Kidney tubule cell (primary cell): Measurements from ENCODE around the gene EVL.
A peak's percentile ranks its signal among the peaks of the same experiment; 100 is the strongest.
"Not testable (repeated sequence)": the region's sequence is repeated elsewhere in the genome, so short reads cannot be mapped to it uniquely, and the experiment has no call there.

Experiments used
- DNase-seq: peaks from one replicate; pipeline ENCODE4 v3.0.0-alpha.2; 2018; ENCODE audit warnings: low spot score

Gene EVL

GRCh38 chr14:100147691-100148464 is 82.7 kb downstream of the EVL start:
- no peak for DNase-seq

GRCh38 chr14:100148837-100149731 is 83.9 kb downstream of the EVL start:
- DNase-seq: no peak

DNA sequence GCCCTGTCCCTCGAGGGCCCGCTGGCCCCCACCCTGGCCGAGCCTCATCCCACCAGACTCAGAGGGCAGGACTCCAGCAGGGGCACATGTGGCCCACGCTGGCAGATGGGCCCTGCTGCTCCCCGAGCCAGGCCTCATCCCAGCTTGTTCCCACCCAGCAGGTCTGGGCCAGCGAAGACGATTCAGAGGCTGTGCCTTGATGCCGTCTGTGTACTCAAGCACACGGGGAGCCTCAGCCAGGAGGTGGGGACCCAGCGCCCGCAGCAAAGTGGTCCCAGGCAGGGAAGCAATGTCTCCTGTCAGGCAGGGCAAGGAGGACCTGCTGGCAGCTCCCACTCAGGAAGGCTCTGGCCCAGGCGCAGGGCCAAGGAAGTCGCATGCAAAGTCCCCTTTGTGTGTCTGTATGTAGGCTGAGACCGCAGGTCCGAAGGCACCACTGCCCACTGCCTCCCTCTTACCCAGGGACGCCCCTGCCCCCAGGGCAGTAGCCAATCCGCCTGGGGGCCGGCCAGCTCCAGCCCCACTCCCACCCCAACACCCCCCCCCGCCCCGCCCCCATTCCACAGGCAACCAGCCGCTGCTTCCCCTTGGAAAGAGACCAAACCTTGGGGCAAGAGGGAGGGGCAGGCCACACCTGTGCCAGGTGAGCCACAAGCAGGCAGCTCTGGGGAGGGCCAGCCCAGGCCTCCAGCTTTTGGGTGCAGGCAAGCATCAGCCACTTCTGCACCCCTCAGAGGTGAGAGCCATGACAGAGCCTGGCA is 84.8 kb downstream of the EVL start:
- DNase-seq: no peak

DNA sequence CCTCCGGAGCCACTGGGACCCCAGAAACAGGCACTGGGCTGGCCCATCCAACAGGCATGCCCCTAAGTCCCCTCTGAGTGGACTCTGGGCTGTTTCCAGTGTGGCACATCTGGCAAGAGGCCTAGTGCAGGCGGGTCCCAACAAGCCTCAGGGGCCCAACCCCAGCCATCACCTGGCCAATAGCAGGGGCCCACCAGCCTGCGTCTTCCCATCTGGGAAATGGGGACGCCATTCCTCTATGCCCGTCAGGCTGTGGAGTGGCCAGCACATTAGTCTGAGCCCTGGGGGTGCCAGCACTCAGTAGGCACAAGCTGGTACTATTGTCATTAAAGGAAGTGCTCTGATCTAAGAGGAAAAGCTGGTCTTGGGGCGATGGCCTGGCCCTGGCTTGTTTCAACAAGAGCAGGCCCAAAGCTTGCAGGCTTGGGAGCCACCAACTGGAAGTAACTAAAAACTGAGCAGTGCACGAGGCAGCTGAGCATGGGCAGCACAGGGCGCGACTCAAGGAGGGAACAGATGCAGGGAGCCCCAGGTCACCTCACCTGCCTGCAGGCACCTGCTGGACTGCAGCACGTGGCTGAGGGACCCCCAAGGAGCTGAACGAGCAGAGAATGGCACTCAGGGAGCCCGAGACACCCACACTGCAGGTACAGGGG is 85.8 kb downstream of the EVL start:
- no peak for DNase-seq

- no peak for DNase-seq
Observed at GRCh38 chr14:100152091-100152490, 86.9 kb downstream of the EVL start.

GRCh38 chr14:100153560-100153959 is 88.3 kb downstream of the EVL start:
- DNase-seq: no peak

DNA sequence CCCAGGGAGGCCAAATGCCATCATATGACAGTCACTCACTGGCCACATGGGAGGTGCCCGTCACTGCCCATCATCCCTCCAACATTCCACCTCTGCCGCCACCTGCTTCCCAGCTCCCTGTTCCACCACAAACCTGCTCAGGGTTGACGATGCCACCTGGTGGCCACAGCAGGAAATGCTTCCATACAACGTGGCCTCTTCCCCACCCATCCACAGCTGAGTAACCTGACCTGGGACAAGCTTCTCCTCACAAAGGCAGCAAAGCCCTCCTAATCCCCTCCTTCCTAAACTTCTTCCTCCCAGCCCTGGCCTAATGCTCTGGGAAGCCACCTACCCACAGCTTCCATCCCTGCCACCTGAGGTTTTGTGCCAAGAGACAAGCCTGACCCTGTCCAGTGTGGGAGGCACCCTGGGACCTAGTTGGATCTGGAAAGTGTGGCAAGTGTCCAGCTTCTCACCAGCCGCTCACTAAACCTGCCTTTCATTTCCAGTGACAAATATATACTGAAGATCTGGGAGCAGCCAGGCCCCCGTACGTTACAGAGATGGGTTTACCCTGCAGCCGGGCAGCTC is 89.9 kb downstream of the EVL start:
- DNase-seq: peak; percentile 45

DNA sequence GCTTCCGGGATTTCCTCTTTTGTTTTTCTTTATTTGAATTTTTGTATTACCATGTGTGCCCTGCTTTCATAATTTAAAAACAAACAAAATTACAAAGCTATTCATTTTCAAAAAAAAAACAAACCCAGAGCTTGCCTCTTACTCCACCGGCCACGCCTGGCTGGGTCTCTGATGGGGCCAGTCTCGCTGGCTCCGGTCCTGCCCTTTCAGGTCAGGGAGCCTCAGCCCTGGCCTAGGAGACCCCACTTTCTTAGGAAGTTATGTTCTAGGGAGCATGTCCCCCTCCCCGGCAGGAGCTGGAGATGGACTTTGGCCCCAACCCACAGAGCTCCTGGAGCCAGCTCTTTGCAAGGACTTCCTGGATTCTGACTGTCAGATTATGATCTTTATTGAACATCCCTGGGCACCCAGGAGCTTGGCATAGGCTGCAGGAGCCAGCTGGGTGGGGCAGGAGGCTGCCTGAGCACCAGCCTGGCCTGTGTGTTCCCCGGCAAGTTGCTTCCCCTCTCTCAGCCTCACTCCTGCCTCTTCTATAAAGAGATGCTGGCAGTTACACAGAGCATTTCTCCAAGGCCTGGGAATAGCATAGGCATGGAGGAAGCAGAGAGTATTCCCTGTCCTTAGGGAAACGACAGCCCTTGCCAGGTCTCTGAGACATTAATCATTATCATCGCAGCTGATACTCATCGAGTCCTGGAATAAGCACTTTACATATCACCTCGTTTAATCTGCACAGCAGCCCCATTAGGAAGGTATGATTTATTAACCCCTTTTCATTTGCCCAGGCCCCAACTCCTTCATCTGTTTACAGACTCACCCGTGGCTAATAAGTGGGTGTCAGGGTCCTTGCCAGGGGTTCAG is 90.8 kb downstream of the EVL start:
- DNase-seq: peak; percentile 41

- no peak for DNase-seq
Observed at GRCh38 chr14:100156776-100157175, 91.6 kb downstream of the EVL start.

DNA sequence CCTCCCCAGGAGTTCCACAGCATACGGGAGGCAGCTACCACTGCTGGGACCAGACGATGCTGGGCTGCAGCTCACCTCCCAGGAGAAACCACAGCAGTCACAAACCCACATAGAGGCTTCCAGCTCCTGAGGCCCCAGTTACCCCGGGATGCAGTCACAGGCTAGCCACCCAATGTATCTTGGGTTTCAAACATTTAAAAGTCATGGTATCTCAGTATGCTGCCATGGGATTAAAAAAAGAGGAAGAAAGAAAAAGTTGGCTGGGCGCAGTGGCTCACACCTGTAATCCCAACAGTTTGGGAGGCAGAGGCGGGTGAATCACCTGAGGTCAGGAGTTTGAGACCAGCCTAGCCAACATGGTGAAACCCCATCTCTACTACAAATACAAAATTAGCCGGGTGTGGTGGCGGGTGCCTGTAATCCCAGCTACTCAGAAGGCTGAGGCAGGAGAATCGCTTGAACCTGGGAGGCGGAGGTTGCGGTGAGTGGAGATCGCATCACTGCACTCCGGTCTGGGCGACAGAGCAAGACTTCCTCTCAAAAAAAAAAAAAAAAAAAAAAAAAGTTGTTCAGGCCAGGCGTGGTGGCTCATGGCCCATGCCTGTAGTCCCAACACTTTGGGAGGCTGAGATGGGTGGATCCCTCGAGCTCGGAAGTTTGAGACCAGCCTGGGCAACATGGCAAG is 92.5 kb downstream of the EVL start:
- DNase-seq: not testable (repeated sequence)

DNA sequence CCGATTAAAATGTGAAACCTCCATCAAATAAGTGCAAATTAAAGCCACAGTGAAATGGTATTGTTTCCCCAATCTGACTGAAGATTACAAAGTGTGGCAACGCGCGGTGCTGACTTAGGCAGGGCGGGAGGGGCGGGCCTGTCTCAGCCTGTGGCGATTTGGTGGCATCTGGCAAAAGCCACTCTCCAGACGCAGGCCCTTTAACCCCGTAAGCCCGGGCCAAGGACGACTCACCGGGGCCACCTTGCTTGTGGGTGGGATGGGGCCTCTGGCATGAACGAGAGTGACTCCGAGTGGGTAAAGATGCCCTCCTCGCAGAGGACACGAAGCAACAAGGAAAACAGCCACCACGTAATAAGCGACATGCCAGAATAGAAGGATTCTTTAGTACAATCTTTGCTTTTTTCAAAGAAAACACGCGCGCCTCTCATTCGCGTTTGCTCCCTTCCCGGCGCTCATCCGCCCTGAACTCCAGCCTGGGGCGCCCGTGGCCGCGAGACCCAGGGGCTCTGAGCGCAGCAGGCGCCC is 93.4 kb downstream of the EVL start:
- no peak for DNase-seq

GRCh38 chr14:100159094-100159864 is 94.1 kb downstream of the EVL start, which contains the start of gene DEGS2:
Gene DEGS2, minus strand, starts transcription at chr14:100159645. Its CDS starts 58 bp downstream, at chr14:100159587.
- peak; percentile 29 for DNase-seq

DNA sequence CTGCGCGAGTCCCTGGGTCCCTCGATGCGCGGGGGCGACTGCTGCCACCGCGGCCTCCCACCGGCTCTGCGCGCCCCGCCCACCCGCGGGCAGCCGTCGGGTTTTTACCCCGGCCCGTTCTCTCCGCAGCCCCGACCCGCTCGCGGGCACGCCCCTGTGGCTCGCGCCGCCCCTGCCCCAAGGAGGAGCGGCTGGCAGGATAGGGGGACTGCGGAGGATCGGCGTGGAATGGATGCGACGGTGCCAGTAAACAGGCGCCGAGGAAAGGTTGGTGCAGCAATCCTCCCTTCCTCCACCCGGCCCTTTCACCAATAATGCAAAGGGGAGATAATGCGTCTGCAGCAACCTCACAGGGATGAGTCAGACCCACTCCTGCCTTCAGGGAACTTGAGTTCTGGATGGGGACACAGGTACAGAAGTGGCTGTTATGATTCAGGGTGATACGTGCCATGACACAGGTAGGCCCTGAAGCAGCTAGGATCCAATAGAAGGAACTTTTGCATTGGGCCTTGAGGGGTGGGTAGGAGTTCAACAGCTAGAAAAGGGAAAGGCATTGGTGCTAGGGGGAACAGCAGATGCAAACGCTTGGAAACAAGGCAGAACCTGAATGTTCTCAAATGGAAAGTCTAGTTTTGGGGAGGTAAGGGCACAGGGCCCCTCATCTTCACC is 94.8 kb downstream of the EVL start:
- DNase-seq: peak; percentile 31

- DNase-seq: no peak
Observed at GRCh38 chr14:100160534-100160916, 95.3 kb downstream of the EVL start.

DNA sequence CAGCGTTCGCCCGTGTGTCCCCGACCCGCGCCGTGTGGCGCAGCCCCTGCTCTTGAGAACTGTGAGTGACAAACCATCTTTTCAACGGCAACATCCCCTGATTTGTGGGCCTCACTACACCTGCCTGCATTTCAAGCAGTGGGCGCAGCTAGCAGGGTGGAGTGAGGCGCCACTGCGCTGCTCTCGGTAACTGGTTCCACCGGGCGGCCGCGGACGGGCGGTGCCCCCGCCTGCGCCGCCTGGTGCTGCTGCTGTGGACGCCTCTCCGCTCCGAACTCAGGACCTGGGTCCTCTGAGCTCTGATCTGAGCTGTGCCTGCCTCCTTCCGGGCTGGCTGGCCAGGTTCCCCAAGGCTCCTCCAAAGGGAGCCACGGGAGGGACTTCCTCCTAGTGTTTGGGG is 100.2 kb downstream of the EVL start:
- no peak for DNase-seq

GRCh38 chr14:100165831-100166440 is 100.7 kb downstream of the EVL start:
- DNase-seq: no peak

DNA sequence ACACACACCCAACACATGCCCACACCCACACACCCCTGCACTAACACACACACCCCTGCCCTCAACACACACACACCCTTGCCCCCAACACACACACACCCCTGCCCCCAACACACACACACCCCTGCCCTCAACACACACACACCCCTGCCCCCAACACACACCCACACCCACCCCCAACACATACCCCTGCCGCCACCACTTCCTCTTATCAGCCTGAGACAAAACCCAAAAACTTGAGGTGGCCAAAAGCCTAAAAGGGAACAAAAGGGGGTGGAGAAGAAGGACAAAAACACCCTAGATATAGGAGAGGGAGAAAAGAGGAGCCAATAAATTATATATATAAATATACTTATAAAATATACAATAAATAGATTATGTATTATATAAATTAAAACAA is 103.3 kb downstream of the EVL start:
- no peak for DNase-seq

GRCh38 chr14:100170880-100171279 is 105.7 kb downstream of the EVL start:
- no peak for DNase-seq
